ENCODE results near the gene NLRP9.

Gene NLRP9

DNA sequence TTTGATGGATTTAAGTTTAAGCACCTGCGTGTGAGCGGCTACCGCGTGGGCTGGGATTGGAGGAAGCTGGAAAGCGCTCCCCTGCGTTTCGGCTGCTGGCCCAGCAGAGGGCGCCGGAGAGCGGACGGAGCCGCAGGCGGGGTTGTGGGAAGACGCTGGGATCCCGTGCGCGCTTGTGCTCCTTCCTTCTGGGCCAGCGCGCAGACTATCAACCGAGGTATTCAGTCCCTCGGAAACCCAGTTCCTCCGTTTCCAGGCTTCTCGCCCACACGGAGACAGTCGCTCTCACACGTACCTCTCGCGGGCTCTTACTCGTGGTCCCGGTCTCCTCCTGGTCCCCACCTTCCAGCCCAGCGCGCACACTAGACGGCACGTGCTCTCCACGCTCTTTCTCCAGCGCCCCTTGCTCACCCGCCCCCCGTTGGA is 34.4 kb downstream of the NLRP9 start:
- DNase-seq (ENCODE audit: low spot score) = no peak

GRCh38 chr19:55702131-55702627 is 36.0 kb downstream of the NLRP9 start:
- no peak for DNase-seq (ENCODE audit: low spot score)

DNA sequence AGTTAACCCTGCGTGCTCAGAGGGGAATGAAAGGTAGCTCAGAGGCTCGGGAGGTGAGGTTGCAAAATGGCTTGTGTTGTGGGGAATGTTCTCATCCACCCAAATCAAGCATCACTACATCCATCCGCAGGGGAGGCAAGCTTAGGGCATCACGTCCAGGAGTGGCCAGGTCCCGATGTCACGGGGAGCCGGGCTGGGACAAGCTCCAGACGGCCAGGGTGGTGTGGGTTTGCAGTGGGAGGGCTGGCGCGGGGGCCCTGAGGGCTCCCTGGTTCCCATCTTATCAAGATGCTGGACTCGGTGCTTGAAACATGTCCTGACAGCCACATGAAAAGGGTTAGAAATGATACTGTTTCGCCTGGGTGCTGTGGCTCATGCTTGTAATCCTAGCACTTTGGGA is 37.4 kb downstream of the NLRP9 start:
- DNase-seq (ENCODE audit: low spot score) = no peak

- DNase-seq (ENCODE audit: low spot score) = no peak
Observed at GRCh38 chr19:55699221-55699620, 39.0 kb downstream of the NLRP9 start.

GRCh38 chr19:55698256-55698655 is 39.9 kb downstream of the NLRP9 start:
- DNase-seq (ENCODE audit: low spot score) = no peak

- no peak for DNase-seq (ENCODE audit: low spot score)
Observed at GRCh38 chr19:55697698-55698097, 40.5 kb downstream of the NLRP9 start.

DNA sequence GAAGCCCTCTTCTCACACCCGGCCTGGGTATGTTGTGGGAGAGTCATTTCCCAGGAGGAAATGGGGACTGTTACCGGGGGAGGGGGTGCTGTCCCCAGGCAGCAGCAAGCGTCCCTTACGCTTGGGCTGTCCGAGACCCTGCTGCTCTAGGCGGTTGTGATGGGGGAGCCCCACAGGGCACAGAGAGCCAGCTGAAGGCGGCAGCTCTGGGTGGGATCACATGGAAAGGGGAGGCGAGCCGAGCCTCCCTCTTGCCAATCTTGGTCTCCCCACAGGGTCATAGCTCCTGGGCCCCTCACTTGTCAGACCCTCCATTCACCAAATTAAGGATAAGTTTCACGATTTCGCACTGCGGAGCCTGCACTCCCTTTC is 41.1 kb downstream of the NLRP9 start:
- no peak for DNase-seq (ENCODE audit: low spot score)

- no peak for DNase-seq (ENCODE audit: low spot score)
Observed at GRCh38 chr19:55696301-55697068, 41.7 kb downstream of the NLRP9 start.

DNA sequence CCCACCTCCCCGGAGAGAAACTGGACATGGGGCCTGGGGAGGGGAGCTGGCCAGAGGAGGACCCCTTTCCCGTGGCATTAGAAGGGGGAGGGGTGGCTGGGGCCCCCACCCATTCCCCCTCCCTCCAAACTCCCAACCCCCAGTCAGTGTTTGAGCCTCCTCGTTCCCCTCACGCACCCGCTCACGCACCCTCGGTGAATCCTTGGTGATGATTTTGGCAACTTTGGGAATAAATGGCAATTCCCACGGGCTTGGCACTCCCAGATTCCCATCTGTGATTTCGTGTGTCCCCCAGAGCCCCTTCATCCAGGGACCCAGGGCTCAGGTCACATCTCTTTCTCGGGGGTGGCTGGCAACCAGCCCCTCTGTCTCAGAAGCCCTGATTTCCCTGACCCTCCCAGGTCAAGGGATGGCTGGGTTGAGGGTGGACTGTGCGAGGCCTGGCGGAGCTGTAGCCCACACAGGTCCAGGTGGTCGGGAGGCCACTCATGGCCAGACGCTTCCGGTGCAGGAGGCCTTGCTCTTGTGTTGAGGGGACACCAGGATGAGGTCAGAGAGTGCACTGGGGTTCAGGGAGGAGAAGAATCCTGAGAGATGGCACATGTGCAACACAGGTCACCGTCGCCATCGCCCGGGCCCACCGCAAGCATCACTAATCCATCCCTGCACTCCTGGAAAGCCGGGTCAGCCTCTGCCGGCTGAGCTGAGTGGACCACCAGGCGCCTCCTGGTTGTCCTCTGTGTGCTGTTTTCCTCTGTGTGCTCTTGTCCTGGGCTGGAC is 42.5 kb downstream of the NLRP9 start:
- DNase-seq (ENCODE audit: low spot score) = no peak

- DNase-seq (ENCODE audit: low spot score) = no peak
Observed at GRCh38 chr19:55694656-55695491, 43.3 kb downstream of the NLRP9 start.

GRCh38 chr19:55694241-55694655 is 44.0 kb downstream of the NLRP9 start:
- DNase-seq (ENCODE audit: low spot score) = no peak

DNA sequence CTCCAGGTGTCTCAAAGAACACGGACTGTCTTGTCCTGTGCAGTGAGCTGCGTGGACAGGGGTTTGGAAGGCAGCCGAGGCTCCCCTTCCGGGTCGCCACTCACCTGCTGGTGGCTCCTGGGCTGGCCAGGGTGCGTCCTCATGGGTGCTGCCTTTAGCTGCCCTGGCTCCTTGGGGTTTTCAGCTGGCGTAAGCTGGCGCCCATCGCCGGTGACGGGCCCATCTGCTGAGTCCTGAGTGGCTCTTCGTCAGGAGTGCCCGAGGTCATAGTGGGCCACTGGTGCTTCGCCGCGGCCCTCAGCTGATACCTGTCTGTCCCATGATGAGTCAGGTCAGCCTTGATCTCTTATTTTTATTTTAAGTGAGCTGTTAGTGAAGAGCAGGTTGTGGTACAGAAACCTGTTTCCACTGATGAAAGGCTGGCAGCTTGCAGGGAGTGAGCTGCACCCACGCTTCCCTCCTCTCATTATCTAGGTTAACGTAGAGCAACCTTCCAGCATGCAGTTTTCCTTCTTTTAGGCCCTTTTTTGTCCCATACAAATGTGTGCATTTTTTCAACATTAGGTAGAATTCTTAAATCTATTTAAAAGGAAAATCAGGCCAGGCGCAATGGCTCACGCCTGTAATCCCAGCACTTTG is 44.7 kb downstream of the NLRP9 start:
- DNase-seq (ENCODE audit: low spot score) = no peak

DNA sequence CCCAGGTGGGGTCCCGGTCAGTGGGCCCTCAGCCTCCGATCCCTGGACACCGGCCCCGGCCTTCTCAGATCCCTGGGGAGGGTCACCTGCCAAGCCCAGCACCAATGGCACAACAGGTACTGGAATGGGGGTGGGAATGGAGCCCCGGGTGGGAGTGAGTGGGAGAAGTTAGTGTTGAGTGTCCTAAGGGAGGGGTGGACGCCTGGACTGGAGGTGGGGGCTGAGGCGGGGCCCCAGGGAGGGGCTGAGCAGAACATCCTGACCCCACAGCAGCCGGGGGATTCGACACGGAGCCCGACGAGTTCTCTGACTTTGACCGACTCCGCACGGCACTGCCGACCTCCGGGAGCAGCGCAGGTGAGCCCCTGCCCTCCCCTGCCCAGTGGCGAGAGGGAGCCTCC is 45.5 kb downstream of the NLRP9 start:
- DNase-seq (ENCODE audit: low spot score) = no peak

- DNase-seq (ENCODE audit: low spot score) = no peak
Observed at GRCh38 chr19:55691561-55692481, 46.4 kb downstream of the NLRP9 start.

DNA sequence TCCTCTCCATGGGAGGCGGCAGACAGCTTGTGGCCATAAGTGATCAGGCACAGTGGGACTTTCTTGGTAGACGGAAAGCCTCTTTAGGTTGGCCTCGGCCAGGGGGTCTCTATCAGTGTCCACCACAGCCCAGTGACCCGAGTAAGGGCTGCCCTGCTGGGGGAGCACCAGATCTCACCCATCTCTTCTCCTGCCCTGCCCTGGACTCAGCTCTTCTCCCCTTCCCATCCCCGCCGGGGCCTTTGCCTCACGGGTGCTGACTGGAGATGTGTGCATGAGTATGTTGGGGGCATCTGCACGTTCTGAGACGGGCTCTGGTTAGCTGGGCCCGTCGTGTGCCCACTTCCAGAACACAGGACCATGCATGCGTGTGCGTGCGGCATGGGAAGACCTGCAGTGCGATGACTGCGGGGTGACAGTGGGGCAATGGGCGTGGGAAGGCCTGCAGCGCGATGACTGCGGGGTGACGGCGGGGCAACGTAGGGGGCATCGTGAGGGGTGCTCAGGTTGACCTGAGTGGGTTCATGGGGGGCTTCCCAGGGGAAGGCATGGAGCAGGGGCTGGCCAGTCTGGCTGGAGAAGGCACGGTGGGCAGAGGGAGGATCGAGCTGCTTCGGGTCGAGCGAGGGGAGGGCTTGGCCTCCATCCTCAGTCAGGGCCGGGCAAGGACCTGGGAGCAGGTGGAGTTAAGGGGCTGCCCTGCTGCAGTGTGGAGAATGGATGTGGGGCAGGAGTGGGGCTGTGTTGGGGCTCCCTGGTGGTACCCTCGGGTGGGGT is 47.2 kb downstream of the NLRP9 start:
- no peak for DNase-seq (ENCODE audit: low spot score)

DNA sequence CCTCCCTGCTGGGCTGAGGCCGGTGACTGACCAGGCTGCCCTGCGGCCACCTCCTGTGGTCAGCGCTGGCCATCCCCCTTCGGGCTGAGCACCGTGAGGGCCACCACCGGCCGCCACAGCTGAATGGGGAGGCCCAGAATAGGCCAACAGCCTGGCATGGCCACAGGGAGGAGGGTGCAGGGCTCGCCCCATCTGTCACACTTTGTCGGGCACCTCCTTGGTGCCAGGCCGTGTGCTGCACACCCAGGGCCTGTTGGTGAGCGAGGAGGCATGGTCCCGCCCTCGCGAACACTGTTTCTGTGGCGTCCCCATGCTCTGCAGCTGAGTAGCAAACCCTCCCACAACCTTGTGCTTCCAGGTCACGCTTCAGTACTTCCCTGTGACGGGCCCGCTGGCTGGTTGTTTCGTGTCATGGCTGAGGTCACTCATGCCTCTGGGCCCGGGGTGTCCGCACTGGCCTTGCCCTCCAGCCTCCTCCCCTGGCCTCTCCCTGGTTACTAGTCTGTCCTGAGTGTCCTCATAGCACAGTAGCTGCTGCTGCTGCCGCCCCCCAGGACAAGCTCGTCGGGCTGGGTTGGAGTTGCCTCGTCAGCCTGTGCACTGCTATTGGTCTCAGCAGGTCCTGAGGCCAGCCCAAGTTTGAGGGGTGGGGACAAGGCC is 48.0 kb downstream of the NLRP9 start:
- no peak for DNase-seq (ENCODE audit: low spot score)

- no peak for DNase-seq (ENCODE audit: low spot score)
Observed at GRCh38 chr19:55689411-55690108, 48.6 kb downstream of the NLRP9 start.

GRCh38 chr19:55688422-55689218 is 49.6 kb downstream of the NLRP9 start:
- DNase-seq (ENCODE audit: low spot score) = peak; percentile 68

Measured in SW480 (cell line).